Progenitor cell of endocrine pancreas (in vitro differentiated cells): ENCODE data around the gene IL21R. TPM values are rescaled to one million over a fixed set of nuclear protein-coding genes. Genes with fewer than 3 reads are reported as not detected.
"Not testable (repeated sequence)": the region's sequence is repeated elsewhere in the genome, so short reads cannot be mapped to it uniquely, and the experiment has no call there.

Source experiments
- DNase-seq: peaks from one replicate; pipeline ENCODE4 v3.0.0; 2021; ENCODE audit warnings: low spot score; ENCODE audit not compliant: unreplicated experiment
- H3K27ac Mint-ChIP-seq: 2 replicates; pipeline ENCODE4 v1.8.0; 2021; ENCODE audit warnings: mild to moderate bottlenecking, moderate library complexity, mixed read lengths
- H3K27me3 Mint-ChIP-seq: 2 replicates; pipeline ENCODE4 v1.8.0; 2021; ENCODE audit warnings: mixed read lengths
- H3K36me3 Mint-ChIP-seq: 2 replicates; pipeline ENCODE4 v1.8.0; 2022; ENCODE audit warnings: mixed read lengths; ENCODE audit not compliant: insufficient read depth
- H3K4me1 Mint-ChIP-seq: 2 replicates; pipeline ENCODE4 v1.8.0; 2021; ENCODE audit warnings: low read depth, mixed read lengths
- H3K4me3 Mint-ChIP-seq: 2 replicates; pipeline ENCODE4 v1.8.0; 2021; ENCODE audit warnings: low read depth, mild to moderate bottlenecking, moderate library complexity, mixed read lengths
- H3K9me3 Mint-ChIP-seq: 2 replicates; pipeline ENCODE4 v1.8.0; 2021; ENCODE audit warnings: low read depth, mixed read lengths
- total RNA-seq: library from RNA; stranded (reverse); gene quantifications from 2 replicates; pipeline ENCODE4 v1.2.1, GENCODE V29; 2021
- TF ChIP-seq, protein P1 (sequence below): fragments of 200-600 bp; sonication (generic); IDR thresholded peaks from one replicate; pipeline ENCODE4 v1.5.0; 2021; ENCODE audit warnings: antibody characterized with exemption, mild to moderate bottlenecking; ENCODE audit not compliant: unreplicated experiment

IL21R gene
- total RNA-seq, 1 donor from 2014 or later: not detected

GRCh38 chr16:27394516-27394915, 7.5 kb upstream of the IL21R start:
- peaks cover 27% of the 10 kb centered on the region for H3K9me3 Mint-ChIP-seq
- no peak overlapping the region for H3K4me3 Mint-ChIP-seq
- DNase-seq: no peak
- H3K36me3 Mint-ChIP-seq: no peaks in the 10 kb centered on the region
- no peaks in the 10 kb centered on the region for H3K4me1 Mint-ChIP-seq
- H3K27me3 Mint-ChIP-seq: peaks cover under 1% of the 10 kb centered on the region
- H3K27ac Mint-ChIP-seq: no peak overlapping the region
- TF ChIP-seq, protein P1, sequence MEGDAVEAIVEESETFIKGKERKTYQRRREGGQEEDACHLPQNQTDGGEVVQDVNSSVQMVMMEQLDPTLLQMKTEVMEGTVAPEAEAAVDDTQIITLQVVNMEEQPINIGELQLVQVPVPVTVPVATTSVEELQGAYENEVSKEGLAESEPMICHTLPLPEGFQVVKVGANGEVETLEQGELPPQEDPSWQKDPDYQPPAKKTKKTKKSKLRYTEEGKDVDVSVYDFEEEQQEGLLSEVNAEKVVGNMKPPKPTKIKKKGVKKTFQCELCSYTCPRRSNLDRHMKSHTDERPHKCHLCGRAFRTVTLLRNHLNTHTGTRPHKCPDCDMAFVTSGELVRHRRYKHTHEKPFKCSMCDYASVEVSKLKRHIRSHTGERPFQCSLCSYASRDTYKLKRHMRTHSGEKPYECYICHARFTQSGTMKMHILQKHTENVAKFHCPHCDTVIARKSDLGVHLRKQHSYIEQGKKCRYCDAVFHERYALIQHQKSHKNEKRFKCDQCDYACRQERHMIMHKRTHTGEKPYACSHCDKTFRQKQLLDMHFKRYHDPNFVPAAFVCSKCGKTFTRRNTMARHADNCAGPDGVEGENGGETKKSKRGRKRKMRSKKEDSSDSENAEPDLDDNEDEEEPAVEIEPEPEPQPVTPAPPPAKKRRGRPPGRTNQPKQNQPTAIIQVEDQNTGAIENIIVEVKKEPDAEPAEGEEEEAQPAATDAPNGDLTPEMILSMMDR: no peak

DNA sequence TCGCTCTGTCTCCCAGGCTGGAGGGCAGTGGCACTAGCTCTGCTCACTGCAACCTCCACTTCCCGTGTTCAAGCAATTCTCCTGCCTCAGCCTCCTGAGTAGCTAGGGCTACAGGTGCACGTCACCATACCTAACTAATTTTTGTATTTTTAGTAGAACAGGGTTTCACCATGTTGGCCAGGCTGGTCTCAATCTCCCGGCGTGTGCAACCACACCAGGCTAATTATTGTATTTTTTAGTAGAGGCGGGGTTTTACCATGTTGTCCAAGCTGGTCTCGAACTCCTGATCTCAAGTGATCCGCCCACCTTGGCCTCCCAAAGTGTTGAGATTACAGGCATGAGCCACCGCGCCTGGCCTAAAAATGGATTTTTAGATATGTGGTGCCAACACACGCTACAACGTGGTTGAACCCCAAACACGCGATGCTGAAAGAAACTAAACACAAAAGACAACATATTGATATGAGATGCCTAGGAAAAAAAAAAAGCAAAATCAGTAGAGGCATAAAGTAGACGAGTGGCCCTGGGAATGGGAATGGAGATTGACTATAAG, 3.6 kb upstream of the IL21R start:
- not testable (repeated sequence) for H3K36me3 Mint-ChIP-seq, H3K27ac Mint-ChIP-seq, H3K27me3 Mint-ChIP-seq, H3K4me1 Mint-ChIP-seq, DNase-seq, H3K4me3 Mint-ChIP-seq
- peaks cover 21% of the 10 kb centered on the region for H3K9me3 Mint-ChIP-seq

DNA sequence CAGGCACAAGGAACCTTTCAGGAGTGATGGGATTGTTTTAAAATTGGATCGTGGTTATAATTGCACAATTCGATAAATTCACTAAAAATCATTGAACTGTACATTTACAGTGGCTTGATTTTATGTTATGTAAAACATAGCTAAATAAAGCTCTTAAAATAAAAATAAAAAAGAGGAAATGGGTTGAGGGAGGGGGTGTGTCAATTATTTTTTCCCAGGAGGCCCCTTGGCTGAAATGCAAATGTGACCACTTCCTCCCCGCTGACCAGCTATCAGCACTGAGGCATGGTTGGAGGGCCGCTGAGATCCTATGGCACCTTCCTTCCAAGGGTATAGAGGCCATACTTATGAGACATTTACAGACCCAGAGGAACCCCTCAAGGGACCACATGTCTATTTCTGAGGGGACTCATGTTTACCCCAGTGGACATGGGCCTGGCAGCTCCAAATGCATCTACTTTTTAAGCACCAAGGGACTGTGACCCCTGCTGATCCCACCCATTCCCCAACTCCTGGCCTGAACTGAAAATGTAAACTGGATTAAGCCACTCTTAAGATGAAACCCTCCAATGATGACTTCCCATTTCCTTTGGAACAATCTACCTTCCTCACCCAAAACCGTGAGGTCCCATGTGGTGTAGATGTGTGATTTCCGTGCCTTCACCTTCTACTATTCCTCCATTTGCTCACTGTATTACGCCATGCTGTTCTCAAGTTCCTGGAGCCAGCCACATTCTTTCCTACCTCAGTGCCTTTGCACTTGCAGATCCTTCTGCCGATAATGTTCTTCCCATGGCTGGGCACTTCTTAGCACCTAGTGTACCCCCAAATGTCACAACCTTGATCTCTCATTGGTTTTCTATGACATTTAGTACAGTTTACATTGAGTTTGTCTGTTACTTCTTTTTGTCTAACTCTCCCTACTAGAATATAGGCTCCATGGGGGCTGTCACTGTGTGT, 2.8 kb upstream of the IL21R start:
- H3K27me3 Mint-ChIP-seq: peaks cover 3% of the 10 kb centered on the region
- H3K4me3 Mint-ChIP-seq: no peak overlapping the region
- H3K36me3 Mint-ChIP-seq: no peaks in the 10 kb centered on the region
- TF ChIP-seq, protein P1: no peak
- no peak overlapping the region for H3K27ac Mint-ChIP-seq
- DNase-seq: no peak
- no peaks in the 10 kb centered on the region for H3K4me1 Mint-ChIP-seq
- peaks cover 20% of the 10 kb centered on the region for H3K9me3 Mint-ChIP-seq

- H3K27ac Mint-ChIP-seq: no peak overlapping the region
- H3K27me3 Mint-ChIP-seq: peaks cover 3% of the 10 kb centered on the region
- no peak for DNase-seq
- TF ChIP-seq, protein P1: no peak
- peaks cover 12% of the 10 kb centered on the region for H3K9me3 Mint-ChIP-seq
- no peaks in the 10 kb centered on the region for H3K4me1 Mint-ChIP-seq
- H3K36me3 Mint-ChIP-seq: no peaks in the 10 kb centered on the region
- H3K4me3 Mint-ChIP-seq: no peak overlapping the region
Observed at GRCh38 chr16:27399969-27400368, 2.0 kb upstream of the IL21R start.

DNA sequence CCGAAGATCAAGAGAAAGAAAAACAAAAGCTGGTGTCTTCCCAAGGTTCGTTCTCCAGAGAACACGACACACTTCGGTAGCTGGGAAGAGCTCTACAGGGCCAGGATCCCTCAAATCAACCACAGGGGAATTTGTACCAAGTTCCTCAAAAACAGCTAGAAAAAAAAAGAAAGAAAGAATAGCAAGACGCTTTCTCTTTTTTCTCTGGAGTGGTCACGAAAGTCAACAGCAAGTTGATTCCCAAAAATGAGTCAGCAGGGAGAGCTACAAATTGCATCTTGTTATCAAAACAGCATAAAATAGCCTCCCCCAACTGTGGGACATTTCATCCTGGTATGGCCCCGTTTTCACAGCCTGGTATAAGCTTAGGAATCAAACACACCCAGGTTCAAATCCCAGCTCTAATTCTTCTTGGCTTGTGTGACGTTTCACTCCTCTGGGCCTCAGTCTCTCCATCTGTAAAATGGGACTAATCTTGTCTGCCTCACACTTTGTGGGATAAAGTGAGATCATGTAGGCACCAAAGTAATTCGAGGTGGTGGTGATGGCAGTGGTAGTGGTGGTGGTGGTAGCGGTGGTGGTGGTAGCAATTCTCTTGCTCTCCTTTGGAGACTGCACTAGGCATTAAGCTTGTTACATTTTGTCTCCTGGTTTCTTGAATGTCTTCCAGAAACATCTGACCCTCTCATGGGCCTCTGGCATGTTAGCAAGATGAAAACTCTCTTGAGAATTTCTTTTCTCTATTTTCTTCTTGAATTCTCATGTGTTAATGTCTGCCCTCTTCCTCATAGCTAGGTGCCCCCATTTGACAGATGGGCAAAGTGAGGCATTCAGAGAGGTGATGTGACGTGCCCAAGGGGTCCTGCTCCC, 988 bp upstream of the IL21R start:
- no peaks in the 10 kb centered on the region for H3K4me1 Mint-ChIP-seq
- H3K9me3 Mint-ChIP-seq: peaks cover 2% of the 10 kb centered on the region
- H3K36me3 Mint-ChIP-seq: no peaks in the 10 kb centered on the region
- no peak overlapping the region for H3K27ac Mint-ChIP-seq
- no peak for DNase-seq
- no peak overlapping the region for H3K4me3 Mint-ChIP-seq
- TF ChIP-seq, protein P1: no peak
- H3K27me3 Mint-ChIP-seq: peaks cover 3% of the 10 kb centered on the region
